K562 (cell line): Measurements from ENCODE around the gene ATP8B4. TPM values are rescaled to one million over a fixed set of nuclear protein-coding genes. Genes with fewer than 3 reads are reported as not detected.

Experiments used
- ATAC-seq: fragments of 200-7000 bp; cut with Tn5 transposase; 3 replicates; pipeline ENCODE4 v1.9.1; 2020; ENCODE audit warnings: moderate library complexity
- BruUV-seq: library from RNA; stranded (reverse); fragments of 400-500 nt; replicated peaks from 2 replicates; lab custom pipeline; 2021; lab: Mats Ljungman, UMichigan
- CTCF ChIA-PET: fragments of 300-600 bp; formaldehyde crosslinking; extraction: SDS; loops from one replicate; lab custom pipeline; 2021; ENCODE audit warnings: low intra/inter-chr PET ratio; lab: Yijun Ruan, JAX
- POLR2A ChIA-PET: fragments of 300-600, 350-650 bp; sonication (Branson Sonifier 250); formaldehyde crosslinking; extraction: SDS; loops from one replicate; lab custom pipeline; 2021; ENCODE audit warnings: antibody characterized with exemption, inconsistent platforms; lab: Yijun Ruan, JAX
- DNase-seq, 4 experiments: peaks; one replicate each; pipeline versions ENCODE4 v3.0.0 to v3.0.0-alpha.2; 2011 to 2018; ENCODE audit warnings: low spot score in 3 of 4, mixed read lengths in 3 of 4; ENCODE audit errors: extremely low read depth in 1 of 4
- FAIRE-seq: peaks from 2 replicates; lab custom pipeline; 2011; peaks lifted over from hg19 to GRCh38; lab: Jason Lieb, UNC
- H2AFZ ChIP-seq: 2 replicates; pipeline ENCODE4 v1.6.0; 2011; ENCODE audit warnings: low read depth, low read length, control low read depth, inconsistent platforms
- H3K27ac ChIP-seq: fragments of 200-600 bp; 3 replicates; pipeline ENCODE4 v1.8.0; 2011; ENCODE audit warnings: low read depth, mild to moderate bottlenecking, control low read depth, inconsistent platforms, low read length, moderate library complexity, mixed read lengths; ENCODE audit errors: extremely low read depth
- H3K27me3 ChIP-seq, 2 experiments: fragments of 300-600 bp in 1 of 2; 2 replicates in 1 of 2; 3 replicates in 1 of 2; pipeline versions ENCODE4 v1.6.0 to v1.8.0; 2011; ENCODE audit warnings: inconsistent platforms in 2 of 2, low read length in 2 of 2, mild to moderate bottlenecking in 1 of 2, mixed read lengths in 1 of 2, moderate library complexity in 1 of 2; ENCODE audit not compliant: control insufficient read depth in 2 of 2, insufficient read depth in 2 of 2
- H3K36me3 ChIP-seq: fragments of 300-600 bp; 3 replicates; pipeline ENCODE4 v1.8.0; 2011; ENCODE audit warnings: mild to moderate bottlenecking, low read length, inconsistent platforms; ENCODE audit not compliant: control insufficient read depth, insufficient read depth
- H3K4me1 ChIP-seq, 2 experiments: fragments of 200-600 bp in 1 of 2; replicated peaks in 1 of 2; 2 replicates in 1 of 2; 3 replicates in 1 of 2; pipeline versions ENCODE4 v1.5.1 to v1.8.0; 2011; ENCODE audit warnings: inconsistent platforms in 2 of 2, low read length in 2 of 2, mild to moderate bottlenecking in 1 of 2, mixed read lengths in 1 of 2, moderate library complexity in 1 of 2; ENCODE audit not compliant: control insufficient read depth in 2 of 2, insufficient read depth in 2 of 2
- H3K4me2 ChIP-seq: 2 replicates; pipeline ENCODE4 v1.6.1; 2011; ENCODE audit warnings: low read length, control low read depth, inconsistent platforms, mixed read lengths; ENCODE audit not compliant: insufficient read depth
- H3K4me3 ChIP-seq: fragments of 200-600 bp; sonication (generic), shearing (Covaris generic); 2 replicates; pipeline ENCODE4 v1.5.1; 2016; ENCODE audit warnings: control low read depth, inconsistent platforms
- H3K79me2 ChIP-seq: fragments of 200-600 bp; 3 replicates; pipeline ENCODE4 v1.8.0; 2011; ENCODE audit warnings: low read length, inconsistent platforms; ENCODE audit not compliant: control insufficient read depth, insufficient read depth
- H3K9ac ChIP-seq, 2 experiments: 2 replicates each; pipeline versions ENCODE4 v1.6.0 to v1.6.1; 2011; ENCODE audit warnings: low read depth in 2 of 2, low read length in 2 of 2, control low read depth in 1 of 2, inconsistent platforms in 1 of 2, mild to moderate bottlenecking in 1 of 2, mixed read lengths in 1 of 2; ENCODE audit not compliant: insufficient read depth in 1 of 2
- H3K9me1 ChIP-seq: one replicate; pipeline ENCODE4 v1.6.0; 2011; ENCODE audit warnings: inconsistent platforms, mild to moderate bottlenecking, low read length, moderate library complexity; ENCODE audit not compliant: control insufficient read depth, insufficient read depth
- H3K9me3 ChIP-seq: replicated peaks from 2 replicates; pipeline ENCODE4 v1.5.1; 2011; ENCODE audit warnings: low read depth, low read length, inconsistent platforms; ENCODE audit not compliant: control insufficient read depth, insufficient read depth
- H4K20me1 ChIP-seq: replicated peaks from 2 replicates; pipeline ENCODE4 v1.6.1; 2011; ENCODE audit warnings: low read length, inconsistent platforms, mixed read lengths; ENCODE audit not compliant: control insufficient read depth, insufficient read depth
- CTCF ChIP-seq, 3 experiments: IDR thresholded peaks in 2 of 3; conservative IDR thresholded peaks in 1 of 3; 2 replicates each; pipeline ENCODE4 v1.5.1; 2011 to 2012; ENCODE audit warnings: low read length in 3 of 3, mild to moderate bottlenecking in 3 of 3, control low read depth in 2 of 3, improper control_type of control experiment in 1 of 3, inconsistent platforms in 1 of 3, low read depth in 1 of 3, mixed read lengths in 1 of 3, moderate library complexity in 1 of 3; ENCODE audit not compliant: insufficient read depth in 2 of 3
- ESRRB ChIP-seq: fragments of 250-450 bp; sonication (Bioruptor Pico); IDR thresholded peaks from 2 replicates; pipeline ENCODE4 v1.5.0; 2020; ENCODE audit warnings: mild to moderate bottlenecking, moderate library complexity, borderline replicate concordance
- LEF1 ChIP-seq: fragments of 450-650 bp; IDR thresholded peaks from 2 replicates; pipeline ENCODE4 v1.6.1; 2016; ENCODE audit warnings: mild to moderate bottlenecking
- MTA2 ChIP-seq: fragments of 450-650 bp; IDR thresholded peaks from 2 replicates; pipeline ENCODE4 v1.6.1; 2016; ENCODE audit warnings: low read depth
- RAD21 ChIP-seq, 2 experiments: fragments of 250-450 bp in 1 of 2; fragments of 450-650 bp in 1 of 2; sonication (Bioruptor Pico) in 1 of 2; formaldehyde crosslinking in 1 of 2; IDR thresholded peaks in 1 of 2; conservative IDR thresholded peaks in 1 of 2; 2 replicates each; pipeline versions ENCODE4 v1.4.0 to v1.8.0; 2020 to 2022; ENCODE audit warnings: mild to moderate bottlenecking in 2 of 2, moderate library complexity in 1 of 2
- SREBF2 ChIP-seq: sonication (generic); formaldehyde crosslinking; IDR thresholded peaks from 2 replicates; pipeline ENCODE4 v1.4.0; 2020; ENCODE audit warnings: mild to moderate bottlenecking, missing genetic modification reagents
- ZFP36 ChIP-seq: fragments of 150-350 bp; IDR thresholded peaks from 2 replicates; pipeline ENCODE4 v1.6.1; 2018; ENCODE audit warnings: low read length, low read depth; ENCODE audit not compliant: partially characterized antibody
- ZNF175 ChIP-seq: fragments of 200-800 bp; sonication (Bioruptor generic); IDR thresholded peaks from 2 replicates; pipeline ENCODE4 v1.6.1; 2016; ENCODE audit warnings: low read depth, mild to moderate bottlenecking, missing genetic modification characterization, missing compliant biosample characterization
- ZNF717 ChIP-seq: fragments of 250-450 bp; sonication (Bioruptor Pico); IDR thresholded peaks from 2 replicates; pipeline ENCODE4 v1.5.0; 2021
- WGBS: fragments of 100-300 bp; shearing (Covaris generic); methylation state at CpG from one replicate; pipeline ENCODE4 v1.1.6; 2016; ENCODE audit warnings: low coverage, mixed read lengths; ENCODE audit not compliant: insufficient coverage; ENCODE audit errors: missing lambda C conversion rate; 5-methylcytosine and 5-hydroxymethylcytosine counted together
- in situ Hi-C: fragments of 300-500 bp; cut with MboI; formaldehyde crosslinking; loops from 4 replicates; pipeline ENCODE4 v1.15.0; 2018; ENCODE audit warnings: inconsistent platforms, mixed read lengths
- intact Hi-C: fragments of 100-400 bp; cut with micrococcal nuclease; formaldehyde crosslinking; loops from 2 replicates; pipeline ENCODE4 v1.14.2; 2022
- polyA plus RNA-seq, 8 experiments: library from polyadenylated mRNA; depleted of rRNA in 4 of 8; stranded (reverse) in 5 of 8; unstranded in 3 of 8; fragments of >200 nt; fragmentation: Nextera tagmentation in 2 of 8; fragmentation: Illumina TruSeq in 1 of 8; extraction: Ambion mirVana in 2 of 8; extraction: Trizol in 1 of 8; gene quantifications; 2 replicates each; pipeline versions ENCODE4 v1.2.1 to v1.2.3, GENCODE V29; 2011 to 2014; ENCODE audit warnings: inconsistent platforms in 1 of 8, missing spikeins in 1 of 8
- total RNA-seq, 7 experiments: library from RNA; depleted of rRNA in 6 of 7; stranded (reverse); fragments of >200 nt in 6 of 7; fragmentation: Illumina TruSeq in 2 of 7; extraction: Trizol in 2 of 7; gene quantifications; 2 replicates each; pipeline versions ENCODE4 v1.2.1 to v1.2.3, GENCODE V29; 2011 to 2021; ENCODE audit warnings: low replicate concordance in 1 of 7

ATP8B4 gene
- total and polyA plus RNA-seq, 9 of the 15 experiments (the other 6 are each of a cell fraction or from before 2014, with no cell fraction given), result 0.14 to 2.5 (median 0.44) TPM

- peak; percentile 60 to 69 for TF ChIP-seq RAD21 (CRISPR knock-in tag; conservative IDR thresholded peaks at IDR 0.05 in 1 of 2, IDR thresholded peaks at IDR 0.05 in 1 of 2)
Observed at GRCh38 chr15:49876401-49877038, 242.5 kb downstream of the ATP8B4 start (continued).

- Histone ChIP-seq H4K20me1 (no peaks in the 10 kb centered on the region), H3K9me3 (no peaks in the 10 kb centered on the region), H3K27me3 (no peaks in the 10 kb centered on the region), H3K4me1 (no peaks in the 10 kb centered on the region), H3K27ac (no peak overlapping the region), H2AFZ (no peak overlapping the region), H3K4me3 (no peak overlapping the region), H3K4me2 (no peak overlapping the region), H3K9me1 (no peaks in the 10 kb centered on the region), H3K79me2 (no peaks in the 10 kb centered on the region), H3K36me3 (no peaks in the 10 kb centered on the region), H3K9ac (no peak overlapping the region)
- CTCF ChIA-PET, result no interaction called here
- ATAC-seq (peak; percentile 56; the same call in 2 of the 3 replicates), DNase-seq (peak in 1 of 4 experiments; percentile 5), FAIRE-seq (no peak)
- intact Hi-C loops, result loop anchor here (5.0 to 10.0 kb wide), 2 partner anchors 177 to 269 kb away; no protein-coding TSS in a partner anchor
- WGBS, result 0% methylated on average over 2 of the region's 2 CpGs
- no TSS peak for BruUV-seq
- no peak for TF ChIP-seq ZNF717 (CRISPR knock-in tag)
- no peak for TF ChIP-seq SREBF2
- TF ChIP-seq ESRRB (CRISPR knock-in tag), result no peak
- no peak for TF ChIP-seq MTA2
- no peak for TF ChIP-seq ZFP36
- TF ChIP-seq ZNF175 (CRISPR knock-in tag), result no peak
- TF ChIP-seq LEF1, result no peak
- peak in 1 of 3 experiments; percentile 23; a peak in 2 of 6 replicates for TF ChIP-seq CTCF (IDR thresholded peaks at IDR 0.05 in 2 of 3, conservative IDR thresholded peaks at IDR 0.05 in 1 of 3; ENCODE audit: insufficient read depth in 2 of 3, low read depth in 1 of 3, low read length in 3 of 3)
- in situ Hi-C loops, result loop anchor here (25.0 kb wide), 1 partner anchor 437 kb away; no protein-coding TSS in a partner anchor
- POLR2A ChIA-PET, result no interaction called here
Observed at GRCh38 chr15:49875392-49875791, 243.6 kb downstream of the ATP8B4 start.
